B cell (primary cell): Measurements from ENCODE around the gene OR1L1. TPM values are rescaled to one million over a fixed set of nuclear protein-coding genes. Genes with fewer than 3 reads are reported as not detected.

Experiments used
- ATAC-seq: fragments of 200-7000 bp; cut with Tn5 transposase; one replicate; pipeline ENCODE4 v1.10.0; 2021; ENCODE audit warnings: low read depth, mild to moderate bottlenecking, moderate number of reproducible peaks, moderate library complexity
- CTCF ChIA-PET: fragments of 350-600 bp; sonication (Branson Sonifier 250); formaldehyde crosslinking; loops from one replicate; lab custom pipeline; 2021; ENCODE audit warnings: antibody characterized with exemption, inconsistent platforms; lab: Charles Lee
- POLR2A ChIA-PET: fragments of 350-600 bp; sonication (Branson Sonifier 250); formaldehyde crosslinking; loops from one replicate; lab custom pipeline; 2021; ENCODE audit warnings: antibody characterized with exemption; lab: Charles Lee
- DNase-seq: peaks from one replicate; pipeline ENCODE4 v3.0.0; 2013
- H2AFZ ChIP-seq: 2 replicates; pipeline ENCODE4 v1.6.1; 2012; ENCODE audit warnings: mild to moderate bottlenecking, low read depth, low read length; ENCODE audit not compliant: insufficient read depth, poor library complexity, severe bottlenecking
- H3K27ac ChIP-seq, 2 donors: 1 replicate in 1 of 2; 2 replicates in 1 of 2; pipeline ENCODE4 v1.5.1; 2012 to 2013; ENCODE audit warnings: low read length in 2 of 2, mild to moderate bottlenecking in 2 of 2, moderate library complexity in 1 of 2
- H3K27me3 ChIP-seq, 4 experiments: fragments of 200-600 bp in 1 of 4; sonication (generic) in 1 of 4; replicated peaks in 1 of 4; 1 replicate in 2 of 4; 2 replicates in 2 of 4; pipeline versions ENCODE4 v1.6.1 to v1.7.0; 2013 to 2016; ENCODE audit warnings: low read length in 3 of 4, mild to moderate bottlenecking in 2 of 4, mixed read lengths in 1 of 4, moderate library complexity in 1 of 4; ENCODE audit not compliant: insufficient read depth in 4 of 4, control insufficient read depth in 3 of 4; ENCODE audit errors: control extremely low read depth in 1 of 4
- H3K36me3 ChIP-seq, 2 experiments: replicated peaks in 1 of 2; 1 replicate in 1 of 2; 2 replicates in 1 of 2; pipeline versions ENCODE4 v1.6.1 to v1.7.1; 2013; ENCODE audit warnings: low read length in 1 of 2; ENCODE audit not compliant: insufficient read depth in 2 of 2, control insufficient read depth in 1 of 2; ENCODE audit errors: control extremely low read depth in 1 of 2, extremely low read depth in 1 of 2
- H3K4me1 ChIP-seq, 2 donors: fragments of 200-600 bp in 1 of 2; sonication (generic) in 1 of 2; 1 replicate in 1 of 2; 2 replicates in 1 of 2; pipeline versions ENCODE4 v1.5.1 to v1.6.1; 2013 to 2017; ENCODE audit warnings: low read length in 2 of 2; ENCODE audit not compliant: control insufficient read depth in 2 of 2, insufficient read depth in 2 of 2
- H3K4me2 ChIP-seq: replicated peaks from 2 replicates; pipeline ENCODE3; 2012; ENCODE audit warnings: mild to moderate bottlenecking, low read depth, low read length; ENCODE audit not compliant: poor library complexity, severe bottlenecking
- H3K4me3 ChIP-seq, 5 experiments: fragments of 200-600 bp in 1 of 5; sonication (generic) in 1 of 5; 1 replicate in 3 of 5; 2 replicates in 2 of 5; pipeline versions ENCODE4 v1.5.1 to v1.7.0; 2011 to 2016; ENCODE audit warnings: low read length in 4 of 5, mild to moderate bottlenecking in 4 of 5, low read depth in 2 of 5, control low read depth in 1 of 5, moderate library complexity in 1 of 5; ENCODE audit not compliant: insufficient read depth in 1 of 5; ENCODE audit errors: control extremely low read depth in 1 of 5, extremely low read depth in 1 of 5
- H3K79me2 ChIP-seq: fragments of 200-600 bp; sonication (generic); one replicate; pipeline ENCODE4 v1.6.0; 2016; ENCODE audit warnings: low read length; ENCODE audit not compliant: control insufficient read depth, insufficient read depth
- H3K9ac ChIP-seq: fragments of 200-600 bp; sonication (generic); 2 replicates; pipeline ENCODE4 v1.6.1; 2017; ENCODE audit warnings: mild to moderate bottlenecking, low read length, moderate library complexity
- H3K9me3 ChIP-seq, 3 donors: one replicate each; pipeline versions ENCODE4 v1.6.1 to v1.7.1; 2013; ENCODE audit warnings: low read length in 2 of 3; ENCODE audit not compliant: control insufficient read depth in 2 of 3, insufficient read depth in 1 of 3; ENCODE audit errors: control extremely low read depth in 1 of 3
- H4K20me1 ChIP-seq: 2 replicates; pipeline ENCODE4 v1.6.0; 2012; ENCODE audit warnings: mild to moderate bottlenecking, low read length; ENCODE audit not compliant: insufficient read depth, control insufficient read depth, poor library complexity, severe bottlenecking
- H3K27ac Mint-ChIP-seq: one replicate; pipeline ENCODE4 v1.8.0; 2021; ENCODE audit warnings: mixed read lengths
- H3K27me3 Mint-ChIP-seq: one replicate; pipeline ENCODE4 v1.8.0; 2021; ENCODE audit warnings: mixed read lengths
- H3K4me1 Mint-ChIP-seq: one replicate; pipeline ENCODE4 v1.8.0; 2021; ENCODE audit warnings: mixed read lengths
- H3K4me3 Mint-ChIP-seq: one replicate; pipeline ENCODE4 v1.8.0; 2021; ENCODE audit warnings: mixed read lengths
- H3K9me3 Mint-ChIP-seq: one replicate; pipeline ENCODE4 v1.8.0; 2022; ENCODE audit warnings: mixed read lengths; ENCODE audit not compliant: insufficient read depth
- EZH2 ChIP-seq: IDR thresholded peaks from 2 replicates; pipeline ENCODE4 v1.6.1; 2012; ENCODE audit warnings: borderline replicate concordance, low read depth, mild to moderate bottlenecking, moderate library complexity, low read length; ENCODE audit not compliant: insufficient read depth, poor library complexity, severe bottlenecking
- WGBS: methylation state at CpG from one replicate; pipeline ENCODE4 v1.1.5; 2013; ENCODE audit warnings: missing lambda C conversion rate; ENCODE audit not compliant: insufficient coverage; 5-methylcytosine and 5-hydroxymethylcytosine counted together
- intact Hi-C: fragments of 100-400 bp; cut with micrococcal nuclease; formaldehyde crosslinking; loops from one replicate; pipeline ENCODE4 v1.10.0; 2022
- polyA plus RNA-seq: library from polyadenylated mRNA; depleted of rRNA; stranded (reverse); fragments of >200 nt; gene quantifications from 2 replicates; pipeline ENCODE4 v1.2.3, GENCODE V29; 2012
- total RNA-seq, 2 donors: library from RNA; stranded (reverse); fragments of 120-200 nt in 1 of 2; gene quantifications; 1 replicate in 1 of 2; 2 replicates in 1 of 2; pipeline versions ENCODE4 v1.2.3 to v1.2.4, GENCODE V29; 2013 to 2022
- TF ChIP-seq, protein P1 (sequence below): fragments of 200-600 bp; IDR thresholded peaks from one replicate; pipeline ENCODE4 v1.8.0; 2022; ENCODE audit warnings: antibody characterized with exemption, mild to moderate bottlenecking

OR1L1 gene
- total and polyA plus RNA-seq, 2 donors (not counting 1 experiment from before 2014, with no cell fraction given) = not detected

DNA sequence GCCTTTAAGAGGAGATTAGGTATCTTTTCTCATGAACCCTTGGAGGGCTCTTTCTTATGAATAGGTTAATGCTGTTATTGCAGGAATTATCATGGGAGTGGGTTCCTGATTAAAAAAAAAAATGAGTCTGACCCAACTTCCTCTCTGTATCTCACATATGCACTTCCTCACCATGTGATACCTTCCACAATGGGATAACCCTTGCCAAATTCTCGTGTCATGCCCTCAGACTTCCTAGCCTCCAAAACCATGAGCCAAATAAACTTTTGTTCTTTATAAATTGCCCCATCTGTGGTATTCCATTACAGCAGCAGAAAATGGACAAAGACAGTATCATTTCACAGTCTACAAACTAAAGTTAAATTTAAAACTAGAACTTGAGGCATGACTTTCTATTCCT is 5.1 kb upstream of the OR1L1 start:
- no peak overlapping the region for H3K4me2 ChIP-seq
- no peak overlapping the region for H3K27ac ChIP-seq
- 42% methylated on average over 1 of the region's 1 CpG for WGBS
- TF ChIP-seq, protein P1, sequence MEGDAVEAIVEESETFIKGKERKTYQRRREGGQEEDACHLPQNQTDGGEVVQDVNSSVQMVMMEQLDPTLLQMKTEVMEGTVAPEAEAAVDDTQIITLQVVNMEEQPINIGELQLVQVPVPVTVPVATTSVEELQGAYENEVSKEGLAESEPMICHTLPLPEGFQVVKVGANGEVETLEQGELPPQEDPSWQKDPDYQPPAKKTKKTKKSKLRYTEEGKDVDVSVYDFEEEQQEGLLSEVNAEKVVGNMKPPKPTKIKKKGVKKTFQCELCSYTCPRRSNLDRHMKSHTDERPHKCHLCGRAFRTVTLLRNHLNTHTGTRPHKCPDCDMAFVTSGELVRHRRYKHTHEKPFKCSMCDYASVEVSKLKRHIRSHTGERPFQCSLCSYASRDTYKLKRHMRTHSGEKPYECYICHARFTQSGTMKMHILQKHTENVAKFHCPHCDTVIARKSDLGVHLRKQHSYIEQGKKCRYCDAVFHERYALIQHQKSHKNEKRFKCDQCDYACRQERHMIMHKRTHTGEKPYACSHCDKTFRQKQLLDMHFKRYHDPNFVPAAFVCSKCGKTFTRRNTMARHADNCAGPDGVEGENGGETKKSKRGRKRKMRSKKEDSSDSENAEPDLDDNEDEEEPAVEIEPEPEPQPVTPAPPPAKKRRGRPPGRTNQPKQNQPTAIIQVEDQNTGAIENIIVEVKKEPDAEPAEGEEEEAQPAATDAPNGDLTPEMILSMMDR = no peak
- TF ChIP-seq EZH2 = no peak
- Mint-ChIP-seq H3K4me3 (no peak overlapping the region), H3K4me1 (no peaks in the 10 kb centered on the region), H3K27me3 (peaks cover 19% of the 10 kb centered on the region), H3K9me3 (no peaks in the 10 kb centered on the region), H3K27ac (no peak overlapping the region)
- H3K4me3 ChIP-seq = no peak overlapping the region
- no peaks in the 10 kb centered on the region for H3K27me3 ChIP-seq
- POLR2A ChIA-PET = no interaction called here
- H3K9ac ChIP-seq = no peak overlapping the region
- no peaks in the 10 kb centered on the region for H3K4me1 ChIP-seq
- intact Hi-C loops = no loop called here
- H3K36me3 ChIP-seq = no peaks in the 10 kb centered on the region
- ATAC-seq (no peak), DNase-seq (no peak)
- no peaks in the 10 kb centered on the region for H3K9me3 ChIP-seq
- no peaks in the 10 kb centered on the region for H4K20me1 ChIP-seq
- H3K79me2 ChIP-seq = no peaks in the 10 kb centered on the region
- H2AFZ ChIP-seq = no peak overlapping the region
- CTCF ChIA-PET = no interaction called here

DNA sequence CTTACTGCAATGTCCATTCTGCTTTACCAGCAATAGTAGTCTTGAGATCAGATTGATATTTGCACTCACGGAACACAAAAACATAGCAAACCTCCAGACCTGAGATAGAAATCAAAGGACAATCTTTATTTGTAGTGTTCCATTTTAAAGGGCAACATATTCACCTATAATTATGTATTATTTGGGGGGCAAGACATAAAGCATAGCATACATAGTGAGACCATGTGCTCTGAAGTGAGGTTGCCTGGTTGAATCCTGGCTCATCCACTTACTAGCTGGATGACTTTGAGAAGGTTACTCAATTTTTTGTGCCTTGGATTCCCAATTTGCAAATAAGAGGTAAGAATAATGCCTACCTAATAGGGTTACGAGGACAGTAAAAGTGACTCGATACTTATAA is 4.0 kb upstream of the OR1L1 start, which contains the start of gene OR1B1:
Gene OR1B1, minus strand, starts transcription at position 101 of the 400 bp plus-strand sequence.
- H3K27ac ChIP-seq = no peak within 1 kb of the TSS
- H3K36me3 ChIP-seq = no peaks in the 10 kb centered on the region
- ChIA-PET POLR2A (no interaction called here), CTCF (no interaction called here)
- no peaks in the 10 kb centered on the region for H3K79me2 ChIP-seq
- ATAC-seq = no peak
- H3K27me3 ChIP-seq = peaks cover 0 to 3% (median 0%) of the 10 kb centered on the region in 4 experiments
- no peak within 1 kb of the TSS for H3K9ac ChIP-seq
- H2AFZ ChIP-seq = no peak within 1 kb of the TSS
- no peaks in the 10 kb centered on the region for H3K9me3 ChIP-seq
- Mint-ChIP-seq H3K27ac (no peak within 1 kb of the TSS), H3K27me3 (peaks cover 24% of the 10 kb centered on the region), H3K9me3 (no peaks in the 10 kb centered on the region), H3K4me3 (no peak within 1 kb of the TSS), H3K4me1 (no peaks in the 10 kb centered on the region)
- no CpG with 5 or more reads among the region's 3 CpGs for WGBS
- H4K20me1 ChIP-seq = no peaks in the 10 kb centered on the region
- DNase-seq = no peak
- H3K4me2 ChIP-seq = no peak within 1 kb of the TSS
- no peak within 1 kb of the TSS for H3K4me3 ChIP-seq
- H3K4me1 ChIP-seq = no peaks in the 10 kb centered on the region
- TF ChIP-seq, protein P1 = no peak
- no peak for TF ChIP-seq EZH2
- intact Hi-C loops = no loop called here
